Measurements from ENCODE around the gene SUCLG2.
"Not testable (repeated sequence)": the region's sequence is repeated elsewhere in the genome, so short reads cannot be mapped to it uniquely, and the experiment has no call there.

SUCLG2 gene

DNA sequence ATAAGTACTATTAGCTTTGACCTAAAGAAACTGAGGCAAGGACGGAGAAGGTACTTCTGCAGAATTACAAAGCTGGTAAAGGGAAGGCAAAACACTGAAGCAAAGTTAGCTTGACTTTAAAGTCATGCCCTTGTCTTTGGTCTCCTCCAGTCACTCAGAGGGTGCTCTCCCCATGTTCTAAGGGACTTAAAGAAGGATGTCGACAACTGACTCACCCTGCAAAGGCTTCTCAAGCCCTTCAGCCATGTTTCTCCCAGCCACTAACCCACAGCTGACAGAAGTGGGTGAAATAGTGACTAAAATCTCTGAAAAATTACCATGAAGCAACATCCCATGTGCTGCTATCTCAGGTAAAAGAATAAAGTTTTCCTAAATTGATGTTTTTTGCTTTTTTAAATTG is 46.4 kb downstream of the SUCLG2 start:
- no peak for DNase-seq (ENCODE audit: low spot score)

GRCh38 chr3:67605377-67605776 is 49.0 kb downstream of the SUCLG2 start:
- peak; percentile 33 for DNase-seq (ENCODE audit: low spot score)

DNA sequence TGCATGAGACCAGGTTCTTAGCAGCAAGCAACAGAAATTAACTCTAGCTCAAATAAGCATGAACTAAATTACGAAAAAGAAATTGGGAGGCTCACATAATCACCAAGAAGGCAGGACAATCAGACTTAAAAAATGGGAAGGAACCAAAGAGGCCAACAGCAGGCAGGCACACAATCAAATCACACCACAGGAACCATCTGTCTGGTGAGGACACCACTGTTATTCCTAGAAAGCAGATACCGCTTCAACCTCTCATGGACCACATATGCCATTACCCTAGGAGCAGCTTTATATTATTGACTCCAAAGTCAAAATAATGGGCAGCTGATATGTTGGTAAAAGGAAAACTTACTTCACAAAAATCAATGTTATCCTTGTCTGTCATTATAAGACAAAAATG is 51.6 kb downstream of the SUCLG2 start:
- DNase-seq (ENCODE audit: low spot score): no peak

DNA sequence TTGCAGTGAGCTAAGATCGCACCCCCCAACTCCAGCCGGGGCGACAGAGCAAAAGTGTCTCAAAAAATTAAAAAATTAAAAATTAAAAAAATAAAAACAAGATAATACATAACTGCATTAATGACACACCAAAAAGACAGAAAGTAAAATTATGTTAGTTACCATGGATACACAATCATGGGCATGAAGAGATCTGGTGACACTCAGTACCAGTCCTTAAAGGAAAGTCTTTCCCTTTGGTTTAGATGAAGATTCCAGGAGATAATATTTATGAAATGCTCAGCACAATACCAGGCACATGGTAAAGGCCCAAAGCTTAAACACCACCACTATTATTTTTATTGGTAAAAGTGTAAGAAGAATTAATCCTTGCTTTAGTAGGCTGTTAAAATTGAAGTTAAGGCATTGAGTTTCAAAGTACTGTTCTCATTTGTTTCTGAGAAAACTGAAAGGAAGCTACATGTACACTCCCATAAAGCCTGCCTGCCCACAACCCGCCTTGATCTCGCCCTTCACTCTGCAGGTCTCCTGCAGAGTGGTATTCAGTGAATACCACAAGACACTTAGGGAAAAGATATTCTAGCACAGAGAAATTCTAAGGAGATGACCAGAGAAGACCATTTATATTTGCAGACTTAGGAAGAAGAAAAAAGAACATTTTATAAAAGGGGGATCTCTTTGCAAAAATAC is 52.3 kb downstream of the SUCLG2 start:
- no peak for DNase-seq (ENCODE audit: low spot score)

DNA sequence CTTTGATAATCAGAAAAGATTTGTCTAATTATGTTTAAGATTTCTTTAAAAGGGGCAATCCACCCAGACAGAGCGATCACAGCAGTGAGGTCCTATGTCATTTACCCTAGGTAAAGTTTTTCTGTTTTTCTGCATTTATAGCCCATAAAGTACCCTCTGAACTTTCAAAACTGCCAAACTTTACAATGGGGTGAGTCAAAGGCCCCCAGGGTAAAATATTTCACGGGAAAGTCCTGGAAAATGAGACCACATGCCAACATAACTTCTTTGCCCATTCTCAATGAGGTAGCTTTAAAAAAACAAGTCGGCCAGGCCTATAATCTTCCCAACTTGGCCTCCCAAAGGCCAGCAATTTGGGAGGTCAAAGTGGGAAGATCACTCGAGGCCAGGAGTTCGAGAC is 53.0 kb downstream of the SUCLG2 start:
- DNase-seq (ENCODE audit: low spot score): no peak

DNA sequence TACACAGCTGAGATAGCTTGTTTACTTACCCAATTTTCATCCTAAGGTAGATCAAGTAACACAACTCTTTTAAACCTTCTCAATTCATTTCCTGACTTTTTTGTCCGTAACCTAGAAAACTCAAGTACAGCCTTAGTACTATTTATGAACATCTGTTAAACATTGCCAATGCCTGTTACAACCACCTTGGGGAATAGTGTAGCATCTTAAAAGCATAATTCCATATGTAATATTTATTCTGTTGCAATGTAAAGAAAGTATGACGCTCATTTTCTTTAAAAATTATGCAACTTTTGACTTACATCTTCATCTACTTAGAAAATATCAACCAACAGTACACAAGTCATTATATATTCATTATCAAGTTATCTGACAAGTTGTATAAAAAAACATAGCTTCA is 54.6 kb downstream of the SUCLG2 start:
- no peak for DNase-seq (ENCODE audit: low spot score)

GRCh38 chr3:67598814-67599556 is 55.4 kb downstream of the SUCLG2 start:
- DNase-seq (ENCODE audit: low spot score): no peak

DNA sequence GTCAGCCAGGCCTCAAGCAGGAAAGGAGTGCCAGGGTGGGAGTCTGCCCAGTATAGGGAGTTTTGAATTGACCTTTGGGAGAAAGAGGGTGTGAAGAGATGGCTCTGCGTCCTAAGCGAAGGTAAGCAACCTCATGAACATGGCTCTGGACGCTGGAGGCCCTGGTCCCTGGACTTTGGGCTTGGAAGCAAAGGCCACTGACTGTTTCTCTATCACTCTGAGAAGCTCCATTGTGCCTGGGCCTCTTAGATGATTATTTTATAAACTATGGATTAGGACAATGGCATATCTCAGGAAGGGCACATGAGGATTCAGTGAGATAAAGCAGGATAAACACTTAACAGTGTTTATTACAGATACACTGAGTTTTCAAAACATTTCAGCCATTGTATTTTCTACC is 59.0 kb downstream of the SUCLG2 start:
- DNase-seq (ENCODE audit: low spot score): no peak

- DNase-seq (ENCODE audit: low spot score): no peak
Measured at GRCh38 chr3:67593761-67594234, 60.6 kb downstream of the SUCLG2 start.

GRCh38 chr3:67592057-67592456 is 62.4 kb downstream of the SUCLG2 start:
- DNase-seq (ENCODE audit: low spot score): no peak

- no peak for DNase-seq (ENCODE audit: low spot score)
Measured at GRCh38 chr3:67587811-67588210, 66.6 kb downstream of the SUCLG2 start.

DNA sequence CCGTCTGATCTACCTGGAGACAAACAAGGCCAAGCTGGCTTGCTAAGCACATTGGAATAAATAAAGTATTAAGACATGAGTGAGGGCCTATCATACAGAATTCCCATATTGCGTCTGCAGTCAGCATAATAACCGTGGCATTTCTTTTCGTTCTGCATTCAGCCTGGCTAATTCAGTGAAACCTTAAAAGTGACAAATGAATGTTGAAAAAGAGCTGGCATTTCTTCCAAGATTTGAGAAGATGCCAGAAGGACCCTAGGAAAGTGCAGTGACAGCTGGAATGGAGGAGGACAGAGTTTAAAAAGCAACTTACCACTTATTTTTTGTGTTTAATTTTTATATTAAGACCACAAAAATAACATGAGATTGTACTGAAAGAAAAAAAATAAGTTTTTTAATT is 67.1 kb downstream of the SUCLG2 start:
- DNase-seq (ENCODE audit: low spot score): no peak

DNA sequence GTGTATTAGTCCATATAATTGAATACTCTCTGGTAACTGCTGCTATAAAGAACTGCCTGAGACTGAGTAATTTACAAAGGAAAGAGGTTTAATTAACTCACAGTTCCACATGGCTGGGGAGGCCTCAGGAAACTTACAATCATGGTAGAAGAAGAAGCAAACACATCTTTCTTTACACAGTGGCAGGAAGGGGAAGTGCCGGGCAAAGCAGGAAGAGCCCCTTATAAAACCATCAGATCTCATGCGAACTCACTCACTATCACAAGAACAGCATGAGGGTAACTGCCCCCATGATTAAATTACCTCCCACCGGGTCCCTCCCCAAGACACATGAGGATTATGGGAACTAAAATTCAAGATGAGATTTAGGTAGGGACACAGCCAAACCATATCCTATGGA is 69.8 kb downstream of the SUCLG2 start:
- DNase-seq (ENCODE audit: low spot score): not testable (repeated sequence)

- DNase-seq (ENCODE audit: low spot score): no peak
Measured at GRCh38 chr3:67580430-67581000, 73.9 kb downstream of the SUCLG2 start.

DNA sequence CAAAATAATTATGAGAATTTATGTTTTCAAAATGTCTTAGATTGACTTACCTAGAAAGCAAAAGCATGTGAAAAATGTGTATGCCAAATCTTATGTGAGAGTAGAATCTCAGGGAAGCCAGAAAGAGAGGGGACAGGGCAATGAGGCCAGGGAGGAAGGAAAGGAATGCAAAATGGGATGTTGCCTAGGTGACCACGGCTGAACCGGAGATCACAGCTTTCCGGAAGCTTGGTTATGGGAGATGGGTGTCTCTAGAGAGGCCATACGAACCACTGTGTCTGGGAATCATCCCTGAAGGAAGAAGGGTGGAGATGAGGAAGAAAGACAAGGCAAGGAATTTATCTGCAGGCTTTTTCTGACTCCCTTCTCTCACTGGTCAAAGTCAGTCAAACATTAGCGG is 76.0 kb downstream of the SUCLG2 start:
- DNase-seq (ENCODE audit: low spot score): peak; percentile 26

DNA sequence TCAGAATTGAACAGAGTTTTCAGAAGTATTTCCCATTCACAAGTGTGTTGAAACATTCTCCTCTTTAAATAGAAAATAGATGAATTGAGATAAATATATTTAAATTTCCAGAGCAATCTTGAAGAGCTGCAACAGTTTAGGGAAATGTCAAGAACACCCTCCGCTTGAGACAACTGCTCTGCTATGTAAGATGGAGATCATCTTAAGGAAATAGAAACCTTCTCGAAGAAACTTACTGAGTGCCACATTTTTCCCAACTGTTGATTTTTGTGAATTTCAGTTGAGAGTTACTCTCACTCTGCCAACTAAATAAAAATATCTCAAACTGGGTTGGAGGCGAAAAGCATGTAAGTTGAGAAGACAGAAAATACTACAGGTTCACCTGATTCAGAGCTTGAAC is 78.0 kb downstream of the SUCLG2 start:
- no peak for DNase-seq (ENCODE audit: low spot score)

DNA sequence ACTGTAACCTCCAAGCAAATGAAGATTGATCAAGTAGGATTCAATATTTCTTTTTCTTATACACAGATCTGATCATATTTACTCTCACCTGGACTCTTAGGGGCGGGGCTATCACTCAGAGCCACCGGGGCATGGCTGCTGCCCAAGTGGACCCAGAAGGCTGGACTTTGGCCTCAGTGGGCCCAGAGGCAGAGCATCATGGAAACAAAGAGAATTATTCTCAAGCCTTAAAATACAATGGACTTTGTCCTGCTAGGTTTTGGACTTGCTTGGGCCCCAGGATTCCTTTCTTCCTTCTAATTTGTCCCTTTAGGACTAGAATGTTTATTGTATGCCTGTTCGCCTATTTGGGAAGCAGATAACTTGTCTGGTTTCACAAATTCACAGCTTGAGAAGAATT is 85.1 kb downstream of the SUCLG2 start:
- no peak for DNase-seq (ENCODE audit: low spot score)

DNA sequence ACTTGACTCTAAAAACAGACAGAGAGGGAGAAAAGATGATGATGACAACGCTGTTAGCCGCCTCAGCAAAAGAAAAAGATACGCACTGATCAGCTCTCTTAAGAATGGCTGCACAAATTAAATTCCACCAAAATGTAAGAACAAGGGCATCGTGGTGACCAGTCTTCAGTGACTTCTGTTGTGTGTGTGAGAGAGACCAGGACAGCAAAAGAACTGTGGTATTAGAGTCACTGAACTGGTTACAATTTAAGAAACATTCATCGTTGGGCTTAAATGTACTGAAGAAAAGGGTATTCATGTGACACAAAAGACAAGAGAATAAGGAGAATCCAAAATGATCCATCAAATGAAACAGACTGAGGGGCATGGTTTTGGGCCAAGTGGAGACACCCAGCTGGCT is 86.5 kb downstream of the SUCLG2 start:
- DNase-seq (ENCODE audit: low spot score): no peak

GRCh38 chr3:67564973-67565372 is 89.4 kb downstream of the SUCLG2 start:
- DNase-seq (ENCODE audit: low spot score): no peak

DNA sequence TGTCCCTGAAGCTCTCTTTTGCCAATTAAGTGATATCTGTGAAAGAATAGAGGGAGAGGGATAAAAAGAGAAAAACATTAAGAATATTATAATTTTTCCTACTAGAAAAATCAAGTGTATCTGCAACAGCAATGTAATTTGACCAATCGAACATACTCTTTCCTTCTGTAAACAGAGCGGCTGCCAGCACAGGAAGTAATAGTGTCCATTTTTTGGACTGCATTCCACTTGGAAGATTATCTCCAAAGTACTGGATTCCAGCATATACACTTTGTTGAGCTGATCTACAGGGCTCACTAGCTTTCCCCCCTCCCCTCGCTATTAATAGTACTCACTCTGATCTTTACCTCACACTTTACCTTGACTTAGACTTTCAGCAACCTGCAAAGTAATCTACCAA is 90.4 kb downstream of the SUCLG2 start:
- no peak for DNase-seq (ENCODE audit: low spot score)

- DNase-seq (ENCODE audit: low spot score): no peak
Measured at GRCh38 chr3:67561667-67562394, 92.6 kb downstream of the SUCLG2 start.

- DNase-seq (ENCODE audit: low spot score): no peak
Measured at GRCh38 chr3:67561266-67561665, 93.1 kb downstream of the SUCLG2 start.

Data from kidney capillary endothelial cell (primary cell).